GOT3 (cell line): ENCODE data around the gene MIS12.

ENCODE experiments used
- DNase-seq: peaks from one replicate; lab custom pipeline; 2025; ENCODE audit warnings: mixed read lengths; lab: John Stamatoyannopoulos, UW

The MIS12 gene

DNA sequence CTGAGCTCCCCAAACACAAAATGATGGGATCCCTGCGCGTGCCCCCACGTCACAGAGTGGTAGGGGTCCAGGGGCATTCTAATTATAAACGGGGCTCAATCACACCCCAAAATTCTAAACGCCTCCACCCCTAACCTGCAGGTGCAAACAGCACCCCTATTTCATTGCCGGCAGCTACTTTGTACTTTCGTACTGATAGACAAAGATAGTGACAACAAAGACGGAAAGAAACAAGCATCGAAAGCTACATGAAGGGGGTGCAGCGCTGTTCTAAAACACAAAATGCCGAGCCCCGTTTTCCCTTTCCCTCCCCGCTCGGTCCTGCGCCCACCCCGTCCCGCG lies 13.9 kb downstream of the MIS12 start:
- DNase-seq: no peak

- peak; percentile 36 for DNase-seq
Observed at GRCh38 chr17:5500589-5501391, 14.4 kb downstream of the MIS12 start.

DNA sequence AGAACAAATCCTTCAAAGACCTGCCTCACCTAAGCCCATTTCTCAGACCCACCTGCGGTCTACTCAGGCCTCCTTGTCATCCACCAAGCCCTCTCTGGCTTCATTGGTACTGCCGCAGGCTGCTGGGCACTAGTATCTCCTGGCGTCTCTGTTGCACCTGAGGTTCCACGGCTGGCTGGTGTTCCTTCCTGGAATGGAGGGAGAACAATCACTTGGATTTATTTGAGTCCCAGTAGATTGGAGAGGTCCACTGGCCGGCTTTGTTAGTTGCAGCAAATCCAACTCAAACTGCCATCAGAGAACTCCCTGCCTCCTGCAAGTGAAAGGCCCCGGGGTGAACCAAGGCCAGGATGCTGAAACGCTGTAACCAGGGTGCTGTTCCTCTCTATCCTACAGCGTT lies 15.3 kb downstream of the MIS12 start:
- DNase-seq: no peak

DNA sequence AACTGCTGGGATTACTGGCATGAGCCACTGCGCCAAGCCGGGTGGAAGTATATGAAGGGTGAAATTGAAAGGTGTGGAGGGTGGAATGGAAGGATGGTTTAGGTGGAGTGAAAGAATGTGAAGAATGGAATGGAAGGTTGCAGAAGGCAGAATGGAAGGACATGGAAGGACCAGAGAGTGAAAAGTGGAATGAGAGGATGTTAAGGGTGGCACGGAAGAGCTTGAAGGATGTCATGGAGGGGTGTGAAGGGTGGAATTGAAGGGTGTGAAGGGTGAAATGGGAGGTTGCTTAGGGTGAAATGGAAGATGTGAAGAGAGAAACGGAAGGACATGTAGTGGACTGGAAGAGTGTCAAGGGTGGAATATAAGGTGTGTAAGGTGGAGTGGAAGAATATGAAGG lies 16.2 kb downstream of the MIS12 start:
- DNase-seq: no peak

GRCh38 chr17:5506307-5506706 lies 19.9 kb downstream of the MIS12 start:
- no peak for DNase-seq

DNA sequence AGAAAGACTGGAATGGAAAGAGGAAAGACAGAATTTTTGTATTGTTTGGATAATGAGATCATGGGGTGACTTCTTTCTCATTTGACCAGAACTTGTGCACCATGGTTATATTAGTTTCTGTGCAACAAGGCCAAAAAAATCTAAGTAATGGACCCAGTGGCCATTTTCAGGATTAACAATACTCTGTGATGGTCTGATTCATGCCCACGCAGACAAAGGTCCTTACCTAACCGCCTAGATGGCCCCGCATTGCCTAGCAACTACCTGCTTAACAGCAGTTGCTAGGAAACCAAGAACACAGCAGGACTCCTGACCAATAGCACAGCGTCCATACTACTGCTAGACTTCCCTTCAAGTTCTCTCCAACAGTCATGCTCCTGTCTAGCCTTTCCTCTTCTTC lies 22.4 kb downstream of the MIS12 start:
- DNase-seq: no peak

- DNase-seq: no peak
Observed at GRCh38 chr17:5509482-5509881, 23.1 kb downstream of the MIS12 start.

- DNase-seq: no peak
Observed at GRCh38 chr17:5510771-5511170, 24.4 kb downstream of the MIS12 start.

DNA sequence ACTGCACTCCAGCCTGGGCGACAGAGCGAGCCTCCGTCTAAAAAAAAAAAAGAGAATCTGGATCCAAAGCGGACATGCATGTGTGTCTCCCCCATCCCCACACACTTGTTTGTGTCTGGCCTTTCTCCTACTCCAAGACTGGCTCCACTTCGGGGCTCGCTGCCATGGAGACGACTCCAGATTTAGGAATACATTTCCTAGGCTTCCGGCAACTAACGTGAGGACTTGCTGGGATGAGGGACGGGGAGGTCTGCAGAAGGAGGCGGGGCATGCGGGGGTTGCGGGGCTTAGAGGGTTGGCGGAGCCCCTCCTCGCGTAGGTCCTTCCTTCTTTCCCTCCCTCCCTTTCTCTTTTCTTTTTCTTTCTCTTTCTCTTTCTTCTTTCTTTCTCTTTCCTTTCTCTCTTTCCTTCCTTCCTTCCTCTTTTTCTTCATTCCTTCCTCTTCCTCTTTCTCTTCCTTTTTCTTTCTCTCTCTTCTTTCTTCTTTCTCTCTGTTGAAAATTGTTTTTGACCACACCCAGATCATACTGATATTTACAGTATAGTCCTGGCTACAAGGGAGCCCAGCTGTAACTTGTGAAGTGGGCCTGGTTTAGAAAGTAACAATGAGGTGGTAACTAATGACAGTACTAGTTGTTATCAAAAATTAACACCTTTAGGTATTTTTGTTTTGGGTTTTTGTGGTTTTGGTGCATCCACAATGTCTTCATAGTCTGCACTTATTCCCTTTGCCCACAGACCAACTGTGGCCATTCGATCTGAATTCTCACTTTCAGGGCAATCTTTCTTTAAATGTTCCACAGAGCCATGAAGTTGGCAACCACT lies 25.2 kb downstream of the MIS12 start:
- no peak for DNase-seq

GRCh38 chr17:5513628-5514027 lies 27.3 kb downstream of the MIS12 start:
- DNase-seq: no peak

DNA sequence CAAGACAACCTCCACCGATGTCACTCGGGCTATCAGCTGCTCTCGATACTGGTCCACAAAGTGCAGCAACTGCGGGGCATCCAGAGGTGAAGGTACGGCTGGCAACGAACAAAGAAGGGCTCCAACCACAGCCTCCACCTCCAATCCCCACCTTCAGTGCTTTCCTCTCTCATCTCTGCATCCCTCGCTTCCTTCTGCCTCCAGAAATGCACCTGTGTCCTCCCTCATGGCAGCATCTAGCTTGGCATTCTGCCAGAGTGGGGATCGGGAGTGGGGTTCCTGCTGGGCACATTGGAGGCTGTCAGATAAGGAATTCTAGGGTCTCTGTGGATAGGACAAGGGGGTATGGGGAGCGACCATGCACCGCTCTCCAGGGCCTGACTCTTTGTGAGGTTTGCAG lies 28.6 kb downstream of the MIS12 start:
- no peak for DNase-seq

DNA sequence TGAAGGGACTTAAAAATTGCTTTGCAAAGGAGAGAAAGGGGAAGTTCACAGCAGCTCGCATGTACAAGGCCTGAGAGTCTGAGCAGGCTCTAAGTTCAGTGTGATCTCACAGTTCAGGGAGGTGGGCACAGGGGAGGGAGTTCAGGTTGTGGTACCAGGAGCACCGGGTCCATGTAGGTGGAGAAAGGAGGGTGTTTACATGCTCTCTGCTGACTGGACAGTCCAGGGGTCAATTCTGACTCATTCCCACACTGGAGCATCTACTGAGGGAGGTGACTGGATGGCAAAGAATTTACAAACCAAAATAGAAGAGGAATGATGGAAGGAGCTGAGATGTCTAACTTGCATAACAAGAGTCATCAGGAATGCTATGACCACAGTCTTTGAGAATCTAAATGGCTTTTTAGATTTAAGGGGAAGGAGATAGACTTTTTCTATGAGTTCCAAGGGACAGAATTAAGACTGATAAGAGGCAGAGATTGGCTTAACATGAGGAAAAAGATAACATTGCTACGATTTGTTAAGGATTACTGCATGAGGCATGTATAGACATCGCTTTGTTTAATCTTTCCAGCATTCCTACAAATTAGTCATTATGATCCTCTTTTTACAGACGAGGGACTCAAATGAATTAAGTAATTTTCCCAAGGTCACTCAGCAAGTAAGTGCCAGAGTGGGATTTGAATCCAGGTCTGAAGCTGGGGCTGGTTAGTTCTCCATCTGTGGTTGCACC lies 29.9 kb downstream of the MIS12 start:
- DNase-seq: peak; percentile 40

- DNase-seq: no peak
Observed at GRCh38 chr17:5522476-5522875, 36.1 kb downstream of the MIS12 start.

DNA sequence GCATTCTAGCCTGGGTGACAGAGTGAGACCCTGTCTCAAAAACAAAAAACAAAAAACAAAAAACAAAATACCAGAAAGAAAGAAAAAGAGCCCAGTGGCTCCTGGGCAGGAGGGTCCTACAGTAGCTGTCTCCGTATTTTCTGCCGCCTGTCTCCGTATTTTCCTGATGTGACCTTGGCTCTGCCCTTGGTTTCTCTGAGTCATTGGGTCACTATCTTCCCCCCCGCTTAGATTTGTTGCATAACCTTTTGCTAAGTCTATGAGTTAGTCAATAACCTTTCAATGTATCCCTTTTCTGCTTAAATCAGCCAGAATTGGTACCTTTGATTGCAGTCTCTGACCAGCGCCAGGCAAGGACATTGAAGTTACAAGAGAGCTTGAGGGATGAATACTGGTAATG lies 36.9 kb downstream of the MIS12 start:
- no peak for DNase-seq

- peak; percentile 51 for DNase-seq
Observed at GRCh38 chr17:5526821-5527598, 40.6 kb downstream of the MIS12 start.

DNA sequence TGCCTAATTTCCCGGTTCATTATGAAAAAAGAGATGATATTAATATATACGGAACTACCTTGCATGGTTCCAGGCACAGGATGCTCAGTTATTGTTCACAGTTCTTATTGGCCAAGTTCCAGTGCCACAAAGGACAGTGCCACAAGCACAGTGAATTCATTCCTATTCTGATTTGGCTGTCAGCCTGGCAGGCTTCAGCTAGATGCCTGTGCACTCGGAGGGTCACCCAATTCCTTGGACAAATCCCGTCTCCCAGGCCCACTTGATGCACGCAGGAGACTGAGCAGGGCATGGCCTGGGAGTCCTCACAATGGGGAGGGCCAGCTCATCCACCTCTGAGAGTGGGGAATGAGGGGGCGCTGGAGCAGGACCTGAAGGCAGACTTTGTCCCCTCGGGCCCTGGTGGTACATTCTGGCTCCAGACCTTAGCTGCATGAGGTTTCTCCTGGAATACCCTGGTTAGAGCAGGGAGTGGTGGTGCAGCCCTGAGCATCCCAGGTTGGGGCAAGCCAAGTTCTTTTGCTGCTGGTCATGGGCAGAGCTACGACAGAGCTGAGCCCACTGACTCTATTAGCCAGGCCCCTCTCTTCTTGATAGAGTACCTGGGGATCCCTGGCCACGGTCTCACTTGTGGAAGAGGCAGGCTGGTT lies 41.4 kb downstream of the MIS12 start:
- DNase-seq: no peak

GRCh38 chr17:5530265-5531084 lies 44.1 kb downstream of the MIS12 start:
- no peak for DNase-seq

GRCh38 chr17:5531085-5531418 lies 44.7 kb downstream of the MIS12 start:
- DNase-seq: no peak

- DNase-seq: no peak
Observed at GRCh38 chr17:5532581-5532980, 46.2 kb downstream of the MIS12 start.

GRCh38 chr17:5533486-5534315 lies 47.3 kb downstream of the MIS12 start:
- DNase-seq: no peak
